Measurements from ENCODE around the gene CDH2. TPM values are rescaled to one million over a fixed set of nuclear protein-coding genes. Genes with fewer than 3 reads are reported as not detected.

The CDH2 gene
- total RNA-seq, 1 experiment from 2014 or later = 6.4 TPM

DNA sequence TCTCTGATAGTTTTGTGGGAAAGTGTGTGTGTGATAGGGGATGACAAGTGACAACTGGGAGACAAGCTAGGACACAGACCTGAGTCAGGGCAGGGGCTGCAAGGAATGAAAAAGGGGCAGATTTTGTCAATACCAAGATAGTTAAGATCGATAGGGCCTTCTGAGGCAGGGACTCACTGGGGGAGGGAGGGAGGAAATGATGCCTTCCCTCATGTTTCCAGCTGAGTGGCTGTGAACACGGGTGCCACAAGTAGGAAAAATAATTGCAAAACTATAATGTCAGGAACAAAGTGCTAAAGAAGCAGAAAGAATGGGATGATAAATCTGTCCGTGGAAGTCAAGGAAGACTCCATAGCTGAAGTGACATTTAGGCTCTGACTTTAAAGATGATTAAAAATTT lies 24.2 kb downstream of the CDH2 start:
- no peaks in the 10 kb centered on the region for H3K9me3 ChIP-seq (ENCODE audit: insufficient read depth, low read depth)
- no peaks in the 10 kb centered on the region for H3F3A ChIP-seq (ENCODE audit: insufficient read depth, low read depth)
- ChIA-PET POLR2A (ENCODE audit: unreplicated experiment) (no interaction called here), CTCF (no interaction called here)
- DNase-seq = no peak
- TF ChIP-seq, protein P1, sequence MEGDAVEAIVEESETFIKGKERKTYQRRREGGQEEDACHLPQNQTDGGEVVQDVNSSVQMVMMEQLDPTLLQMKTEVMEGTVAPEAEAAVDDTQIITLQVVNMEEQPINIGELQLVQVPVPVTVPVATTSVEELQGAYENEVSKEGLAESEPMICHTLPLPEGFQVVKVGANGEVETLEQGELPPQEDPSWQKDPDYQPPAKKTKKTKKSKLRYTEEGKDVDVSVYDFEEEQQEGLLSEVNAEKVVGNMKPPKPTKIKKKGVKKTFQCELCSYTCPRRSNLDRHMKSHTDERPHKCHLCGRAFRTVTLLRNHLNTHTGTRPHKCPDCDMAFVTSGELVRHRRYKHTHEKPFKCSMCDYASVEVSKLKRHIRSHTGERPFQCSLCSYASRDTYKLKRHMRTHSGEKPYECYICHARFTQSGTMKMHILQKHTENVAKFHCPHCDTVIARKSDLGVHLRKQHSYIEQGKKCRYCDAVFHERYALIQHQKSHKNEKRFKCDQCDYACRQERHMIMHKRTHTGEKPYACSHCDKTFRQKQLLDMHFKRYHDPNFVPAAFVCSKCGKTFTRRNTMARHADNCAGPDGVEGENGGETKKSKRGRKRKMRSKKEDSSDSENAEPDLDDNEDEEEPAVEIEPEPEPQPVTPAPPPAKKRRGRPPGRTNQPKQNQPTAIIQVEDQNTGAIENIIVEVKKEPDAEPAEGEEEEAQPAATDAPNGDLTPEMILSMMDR (conservative IDR thresholded peaks at IDR 0.05) = no peak
- no peak for TF ChIP-seq EZH2 (IDR thresholded peaks at IDR 0.05; ENCODE audit: low read depth)
- H4K20me1 ChIP-seq (ENCODE audit: insufficient read depth) = no peaks in the 10 kb centered on the region
- no peaks in the 10 kb centered on the region for H3K79me2 ChIP-seq (ENCODE audit: low read depth)
- intact Hi-C loops (cut with micrococcal nuclease; ENCODE audit: unreplicated experiment) = no loop called here
- no peaks in the 10 kb centered on the region for H3K4me1 ChIP-seq (replicated peaks; ENCODE audit: insufficient read depth)
- H3K9me2 ChIP-seq (ENCODE audit: insufficient read depth) = no peaks in the 10 kb centered on the region
- H3K27ac ChIP-seq = no peak overlapping the region
- no peak overlapping the region for H3K4me2 ChIP-seq
- H3K4me3 ChIP-seq = no peak overlapping the region
- no TSS peak for BruUV-seq (replicated peaks)
- H2AFZ ChIP-seq = no peak overlapping the region
- H3K36me3 ChIP-seq (ENCODE audit: low read depth) = no peaks in the 10 kb centered on the region
- H3K27me3 ChIP-seq (ENCODE audit: insufficient read depth, low read depth) = no peaks in the 10 kb centered on the region

DNA sequence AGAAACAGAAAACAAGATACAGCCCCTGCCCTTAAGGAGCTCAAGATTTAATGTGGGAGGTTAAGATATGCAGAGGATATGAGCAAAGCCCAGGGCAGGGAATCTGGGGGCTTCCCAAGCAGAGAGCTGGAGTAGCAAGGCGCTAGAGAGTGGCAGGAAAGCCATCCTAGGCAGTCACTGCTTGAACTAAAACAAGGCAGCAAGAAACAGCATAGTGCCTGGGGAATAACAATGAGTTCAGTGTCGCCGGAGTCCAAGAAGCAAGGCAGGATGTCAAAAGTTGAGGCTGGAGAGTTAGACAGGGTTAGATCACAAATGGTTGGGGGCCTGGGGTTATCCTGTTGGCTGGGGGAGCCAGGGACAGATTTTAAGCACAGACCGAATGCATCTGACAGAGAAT lies 24.6 kb downstream of the CDH2 start:
- H3K4me2 ChIP-seq = no peak overlapping the region

DNA sequence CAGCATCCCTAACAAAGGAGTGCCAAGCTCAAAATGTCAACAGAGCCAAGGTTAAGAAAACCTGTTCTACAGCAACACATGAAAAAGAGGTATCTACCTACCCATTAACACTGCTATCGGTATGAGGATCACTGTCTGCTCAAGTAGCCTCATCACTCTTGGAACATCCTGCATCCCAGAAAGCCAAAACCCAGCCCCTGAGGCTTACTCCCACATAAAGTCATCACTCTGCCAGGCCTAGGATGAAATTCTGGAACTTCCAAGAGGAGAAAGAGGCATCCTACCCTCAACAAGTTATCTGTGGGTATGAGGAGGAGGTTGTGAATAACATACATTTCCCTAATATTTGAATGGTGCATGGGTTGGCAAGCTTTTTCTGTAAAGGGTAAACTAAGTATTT lies 25.5 kb downstream of the CDH2 start:
- H2AFZ ChIP-seq = no peak overlapping the region
- no peaks in the 10 kb centered on the region for H3K4me1 ChIP-seq (replicated peaks; ENCODE audit: insufficient read depth)
- POLR2A ChIA-PET (ENCODE audit: unreplicated experiment) = no interaction called here
- H4K20me1 ChIP-seq (ENCODE audit: insufficient read depth) = no peaks in the 10 kb centered on the region
- intact Hi-C loops (cut with micrococcal nuclease; ENCODE audit: unreplicated experiment) = no loop called here
- H3K27me3 ChIP-seq (ENCODE audit: insufficient read depth, low read depth) = no peaks in the 10 kb centered on the region
- no peak for DNase-seq
- no peak overlapping the region for H3K27ac ChIP-seq
- H3K9me3 ChIP-seq (ENCODE audit: insufficient read depth, low read depth) = no peaks in the 10 kb centered on the region
- CTCF ChIA-PET = no interaction called here
- no peaks in the 10 kb centered on the region for H3K9me2 ChIP-seq (ENCODE audit: insufficient read depth)
- BruUV-seq (replicated peaks) = no TSS peak
- no peak overlapping the region for H3K4me3 ChIP-seq
- H3F3A ChIP-seq (ENCODE audit: insufficient read depth, low read depth) = no peaks in the 10 kb centered on the region
- TF ChIP-seq, protein P1 (conservative IDR thresholded peaks at IDR 0.05) = no peak
- TF ChIP-seq EZH2 (IDR thresholded peaks at IDR 0.05; ENCODE audit: low read depth) = no peak
- H3K79me2 ChIP-seq (ENCODE audit: low read depth) = no peaks in the 10 kb centered on the region
- H3K36me3 ChIP-seq (ENCODE audit: low read depth) = no peaks in the 10 kb centered on the region
- no peak overlapping the region for H3K4me2 ChIP-seq

More for the DNA sequence above, 24.6 kb downstream of the CDH2 start:
- Histone ChIP-seq H3K79me2 (ENCODE audit: low read depth) (no peaks in the 10 kb centered on the region), H3F3A (ENCODE audit: insufficient read depth, low read depth) (no peaks in the 10 kb centered on the region), H3K27ac (no peak overlapping the region), H4K20me1 (ENCODE audit: insufficient read depth) (no peaks in the 10 kb centered on the region), H3K36me3 (ENCODE audit: low read depth) (no peaks in the 10 kb centered on the region), H3K9me3 (ENCODE audit: insufficient read depth, low read depth) (no peaks in the 10 kb centered on the region), H3K4me1 (replicated peaks; ENCODE audit: insufficient read depth) (no peaks in the 10 kb centered on the region), H2AFZ (no peak overlapping the region), H3K9me2 (ENCODE audit: insufficient read depth) (no peaks in the 10 kb centered on the region), H3K27me3 (ENCODE audit: insufficient read depth, low read depth) (no peaks in the 10 kb centered on the region), H3K4me3 (no peak overlapping the region)
- TF ChIP-seq EZH2 (IDR thresholded peaks at IDR 0.05; ENCODE audit: low read depth) = no peak
- TF ChIP-seq, protein P1 (conservative IDR thresholded peaks at IDR 0.05) = no peak
- ChIA-PET CTCF (no interaction called here), POLR2A (ENCODE audit: unreplicated experiment) (no interaction called here)
- intact Hi-C loops (cut with micrococcal nuclease; ENCODE audit: unreplicated experiment) = no loop called here
- BruUV-seq (replicated peaks) = no TSS peak
- DNase-seq = no peak
